NCI-H526 treated with DMSO at 0.1 percent for 48 hours (cell line): ENCODE data around the gene MRPL43.
"Not testable (repeated sequence)": the region's sequence is repeated elsewhere in the genome, so short reads cannot be mapped to it uniquely, and the experiment has no call there.

Experiments
- DNase-seq: peaks from one replicate; lab custom pipeline; 2025; lab: John Stamatoyannopoulos, UW

MRPL43 gene

GRCh38 chr10:100986952-100987684 lies at the start of gene MRPL43, which contains the start of gene TWNK:
Gene MRPL43 (minus strand): TSS chr10:100987497. CDS start chr10:100987443, 54 bp downstream.
Gene TWNK (plus strand): TSS chr10:100987543. CDS start chr10:100988211, 668 bp downstream.
- peak; percentile 18 for DNase-seq

DNA sequence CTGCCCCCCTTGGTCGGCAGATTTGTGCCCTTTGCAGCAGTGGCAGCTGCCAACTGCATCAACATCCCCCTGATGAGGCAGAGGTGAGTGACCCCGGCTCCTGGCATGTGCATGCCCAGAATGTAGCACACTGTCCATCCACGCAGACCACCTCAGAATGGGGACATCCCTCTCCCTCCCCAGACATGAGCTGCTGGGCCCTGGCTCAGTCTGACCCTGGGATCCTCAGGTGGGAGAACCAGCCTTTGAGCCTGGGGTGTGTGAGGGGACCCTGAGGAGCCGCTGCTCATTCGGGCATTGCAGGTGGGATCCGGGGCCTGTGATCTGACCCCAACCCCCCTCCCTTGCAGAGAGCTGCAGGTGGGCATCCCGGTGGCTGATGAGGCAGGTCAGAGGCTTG lies 49.4 kb upstream of the MRPL43 start:
- no peak for DNase-seq

DNA sequence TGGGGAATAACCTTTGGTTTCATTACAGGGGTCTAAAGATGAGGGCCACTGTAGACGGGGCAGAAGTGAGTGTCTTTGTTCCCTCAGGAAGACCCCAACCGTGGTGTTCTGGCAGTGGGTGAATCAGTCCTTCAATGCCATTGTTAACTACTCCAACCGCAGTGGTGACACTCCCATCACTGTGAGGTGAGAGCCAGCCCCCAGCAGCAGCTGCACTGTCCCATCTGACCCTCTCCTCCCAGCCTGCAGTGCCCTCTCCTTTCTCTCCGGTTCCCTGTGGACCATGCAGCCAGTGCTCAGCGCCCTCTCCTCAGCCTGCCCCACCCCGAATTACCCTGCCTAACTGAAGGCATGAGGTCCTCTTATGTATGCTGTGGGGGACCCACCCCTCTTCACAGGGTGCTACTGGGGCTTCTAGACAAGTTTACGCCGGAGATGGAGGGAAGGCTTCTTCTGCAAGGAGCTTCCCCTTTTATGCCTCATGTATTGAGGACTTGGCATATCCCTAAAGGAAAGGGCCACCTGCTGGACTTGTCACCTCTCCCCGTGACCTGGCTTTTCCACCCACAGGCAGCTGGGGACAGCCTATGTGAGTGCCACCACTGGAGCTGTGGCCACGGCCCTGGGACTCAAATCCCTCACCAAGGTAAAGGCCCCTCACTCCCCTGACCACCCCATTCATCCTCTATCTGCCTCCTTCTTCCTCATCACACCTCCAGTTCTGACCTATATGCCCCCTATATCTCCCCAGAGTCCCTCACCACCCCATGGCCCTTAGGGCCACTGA lies 48.8 kb upstream of the MRPL43 start:
- no peak for DNase-seq

DNA sequence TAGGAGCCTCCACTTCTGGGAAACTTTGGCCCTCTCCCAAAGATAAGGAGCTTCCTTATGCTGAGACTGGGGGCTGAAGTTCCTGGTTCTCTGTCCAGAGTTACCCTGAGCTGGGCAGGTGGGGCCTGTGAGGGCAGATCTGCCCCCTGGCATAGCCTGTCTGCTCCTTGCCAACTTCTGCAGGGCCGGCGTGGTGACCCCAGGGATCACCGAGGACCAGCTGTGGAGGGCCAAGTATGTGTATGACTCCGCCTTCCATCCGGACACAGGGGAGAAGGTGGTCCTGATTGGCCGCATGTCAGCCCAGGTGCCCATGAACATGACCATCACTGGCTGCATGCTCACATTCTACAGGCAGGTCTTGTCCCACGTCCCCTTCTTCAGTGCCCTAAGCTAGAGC lies 48.0 kb upstream of the MRPL43 start:
- DNase-seq, result no peak

DNA sequence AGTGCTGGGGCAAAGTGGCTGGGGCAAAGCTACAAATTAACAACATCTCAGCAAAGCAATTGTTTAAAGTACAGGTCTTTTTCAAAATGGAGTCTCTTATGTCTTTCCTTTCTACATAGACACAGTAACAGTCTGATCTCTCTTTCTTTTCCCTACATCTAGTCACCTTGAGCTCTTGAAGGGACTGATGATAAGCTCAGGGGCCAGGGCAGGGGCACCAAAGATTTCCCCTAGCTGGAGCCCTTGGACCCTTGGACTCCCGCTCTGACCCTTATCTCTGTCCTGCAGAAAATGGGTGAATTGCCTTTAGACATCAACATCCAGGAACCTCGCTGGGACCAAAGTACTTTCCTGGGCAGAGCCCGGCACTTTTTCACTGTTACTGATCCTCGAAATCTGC lies 47.1 kb upstream of the MRPL43 start:
- DNase-seq, result not testable (repeated sequence)

GRCh38 chr10:101033276-101033675 lies 46.0 kb upstream of the MRPL43 start:
- DNase-seq, result no peak

- no peak for DNase-seq
Observed at GRCh38 chr10:101032637-101033224, 45.4 kb upstream of the MRPL43 start.

DNA sequence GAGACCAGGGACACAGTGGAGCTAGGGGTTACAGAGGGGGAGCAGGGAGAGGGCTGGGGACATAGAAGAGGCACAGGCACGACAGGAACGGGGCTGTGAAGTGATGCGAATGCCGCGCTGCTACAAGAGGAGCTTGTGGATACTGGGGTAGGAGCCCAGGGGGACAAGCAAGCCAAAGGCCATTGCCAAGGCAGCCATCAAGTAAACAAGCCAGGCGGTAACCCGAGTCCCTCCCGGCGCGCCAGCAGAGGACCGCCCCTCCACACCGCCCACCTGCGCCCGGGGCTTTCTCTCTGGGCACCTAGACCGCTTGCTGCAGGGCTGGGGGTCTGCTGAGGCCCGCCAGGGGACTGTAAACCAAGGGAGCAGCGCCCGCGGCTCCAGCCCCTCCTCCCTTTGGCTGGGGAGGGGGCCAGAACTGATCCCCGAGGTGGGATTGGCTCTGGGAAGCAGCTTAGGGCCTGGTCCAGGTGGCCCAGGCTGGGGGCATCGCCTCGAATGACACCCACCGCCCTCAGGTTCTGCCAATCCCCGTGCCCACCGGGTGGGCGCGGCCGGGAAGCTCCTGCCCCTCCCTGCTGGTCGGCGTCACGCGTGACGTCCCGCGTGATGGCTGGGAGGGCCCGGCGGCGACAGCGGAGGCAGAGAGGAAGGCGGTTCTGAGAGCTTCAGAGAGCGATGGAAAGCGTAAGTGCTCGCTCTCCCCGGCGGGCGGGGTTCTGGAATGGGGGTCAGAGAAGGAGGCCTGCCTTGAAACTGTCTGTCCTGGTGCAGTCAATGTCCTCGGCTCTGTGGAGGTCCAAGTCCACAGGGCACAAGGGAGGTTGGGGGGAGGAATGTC lies 44.7 kb upstream of the MRPL43 start:
- peak; percentile 19 for DNase-seq

DNA sequence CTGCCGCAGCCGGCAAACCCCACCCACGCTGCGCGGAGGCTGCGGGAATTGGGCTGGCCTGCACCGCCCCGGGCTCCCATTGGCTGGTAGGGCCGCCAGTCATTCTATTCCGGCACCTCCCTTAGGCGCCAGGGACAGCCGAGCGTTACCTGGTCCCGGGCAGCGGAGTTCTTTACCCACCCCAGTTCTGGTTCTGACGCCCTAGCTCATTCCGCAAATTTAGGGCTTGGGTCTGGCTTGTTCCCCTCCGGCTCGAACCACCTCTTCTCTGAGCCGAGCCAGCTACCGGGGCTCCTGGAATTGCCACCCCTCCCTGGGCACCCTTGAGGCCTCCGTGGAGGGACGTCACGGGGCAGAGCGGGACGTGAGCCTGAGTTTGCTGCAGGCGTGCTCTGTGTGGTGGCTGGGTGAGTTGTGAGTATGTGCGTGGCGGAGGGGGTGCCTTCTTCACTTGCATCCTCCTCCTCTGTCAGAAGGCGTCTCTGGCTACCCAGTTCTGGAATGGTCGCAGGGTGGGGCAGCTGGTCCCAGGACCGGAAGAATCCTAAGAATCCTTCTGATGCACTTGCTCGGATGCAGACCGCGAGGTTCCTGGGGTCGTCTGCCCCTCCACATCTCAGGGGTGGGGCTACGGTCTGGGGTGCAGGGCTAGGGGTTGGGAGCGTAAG lies 44.0 kb upstream of the MRPL43 start, which contains the start of the genes PDZD7 and SFXN3:
Gene PDZD7 (minus strand): TSS at position 2 of the 668 bp plus-strand sequence. CDS start 910 bp downstream, outside the sequence.
Gene SFXN3 (plus strand): TSS at position 107 of the 668 bp plus-strand sequence. CDS start 3,461 bp downstream, outside the sequence.
- peak; percentile 66 for DNase-seq

DNA sequence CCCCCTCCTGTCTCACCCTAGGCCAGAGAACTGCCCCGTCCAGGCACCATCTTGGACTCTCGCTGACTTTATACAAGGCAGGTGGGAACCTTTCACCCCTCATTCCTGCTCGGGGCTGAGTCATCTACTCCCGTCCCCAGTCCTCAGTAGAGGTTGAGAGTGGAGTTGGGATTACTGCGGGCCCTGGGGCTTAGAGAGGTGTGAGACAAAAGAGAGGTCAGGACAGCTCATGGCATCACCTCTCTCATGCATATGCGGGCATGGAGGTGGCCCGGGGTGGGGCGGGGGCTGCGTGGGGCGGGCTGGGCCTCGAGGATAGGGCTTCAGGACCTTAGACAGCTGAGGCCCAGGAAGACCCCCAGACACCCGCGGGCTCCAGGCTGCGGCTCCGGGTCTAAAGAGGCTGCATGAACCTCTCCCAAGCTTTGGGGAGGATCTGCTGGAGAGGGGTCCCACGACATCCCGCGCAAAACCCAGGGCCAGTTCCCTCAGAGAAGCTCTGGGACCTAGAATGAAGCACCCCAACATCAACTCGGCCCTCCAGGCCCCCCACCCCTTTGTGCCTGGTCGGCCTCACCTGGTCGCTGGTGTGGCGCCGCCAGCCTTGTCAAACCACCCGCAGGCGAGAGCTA lies 43.3 kb upstream of the MRPL43 start:
- no peak for DNase-seq

DNA sequence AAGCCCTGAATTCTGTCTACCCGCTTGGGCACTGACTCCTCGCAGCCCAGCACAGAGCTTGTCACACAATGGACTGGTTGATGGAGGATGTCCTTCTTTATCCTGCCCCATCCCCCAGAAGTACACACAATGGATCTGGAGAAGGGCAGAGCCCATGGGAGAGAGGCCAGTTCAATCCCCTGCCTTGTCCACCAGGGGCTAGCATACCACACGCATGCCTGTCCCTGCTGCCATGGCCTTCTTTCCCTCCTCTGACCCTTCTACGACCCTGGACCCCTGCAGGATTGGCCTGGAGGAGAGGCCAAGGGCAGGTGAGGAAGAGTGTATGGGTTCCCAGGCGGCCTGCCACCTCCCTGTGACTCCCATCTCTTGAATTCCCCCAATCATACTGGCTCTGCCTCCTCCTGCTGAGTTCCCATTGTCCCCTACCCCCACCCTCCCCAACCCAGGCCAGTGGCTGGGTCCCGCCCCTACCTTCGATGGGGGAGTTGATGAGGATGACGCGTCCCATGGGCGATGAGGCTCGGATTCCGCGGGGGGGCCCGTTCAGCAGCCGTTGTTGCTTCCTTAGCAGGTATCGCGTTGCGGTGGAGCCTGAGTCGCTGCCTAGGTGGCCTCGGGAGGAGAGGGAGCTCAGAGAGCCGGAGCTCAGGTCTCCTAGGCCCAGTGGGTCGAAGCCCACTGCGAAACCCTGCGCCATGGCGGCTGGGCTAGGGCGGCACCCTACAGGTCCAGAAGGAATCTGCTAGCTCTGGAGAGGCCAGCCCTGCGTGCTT lies 42.4 kb upstream of the MRPL43 start:
- DNase-seq, result no peak

- no peak for DNase-seq
Observed at GRCh38 chr10:101028446-101029337, 41.4 kb upstream of the MRPL43 start.

DNA sequence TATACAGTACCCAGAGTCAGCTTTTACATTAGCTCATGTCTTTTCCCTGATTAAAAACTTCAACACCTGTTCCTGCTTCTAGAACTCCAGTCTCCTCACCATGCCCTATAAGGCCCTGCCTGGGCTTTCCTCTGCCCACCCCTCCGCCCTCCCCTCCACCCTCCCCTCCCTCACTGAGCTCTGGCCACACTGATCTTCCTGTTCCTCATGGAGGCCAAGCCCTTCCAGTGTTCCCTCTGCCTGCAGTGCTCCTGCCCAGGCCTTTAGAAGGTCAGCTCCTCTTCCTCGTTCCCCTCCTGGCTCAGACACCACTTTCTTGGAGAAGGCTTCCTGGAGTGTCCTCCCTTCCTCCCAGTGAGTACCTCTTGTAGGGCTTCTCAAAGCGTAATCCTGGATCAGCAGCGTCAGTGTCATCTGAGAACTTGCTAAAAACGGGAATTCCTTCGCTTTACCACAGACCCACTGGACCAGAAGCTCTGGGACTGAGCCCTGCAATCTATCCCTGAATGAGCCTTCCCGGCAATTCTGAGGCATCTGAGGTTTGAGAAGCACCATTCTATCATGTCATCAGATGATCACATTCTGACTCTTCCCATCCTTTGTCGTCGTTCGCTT lies 39.9 kb upstream of the MRPL43 start:
- DNase-seq, result no peak

DNA sequence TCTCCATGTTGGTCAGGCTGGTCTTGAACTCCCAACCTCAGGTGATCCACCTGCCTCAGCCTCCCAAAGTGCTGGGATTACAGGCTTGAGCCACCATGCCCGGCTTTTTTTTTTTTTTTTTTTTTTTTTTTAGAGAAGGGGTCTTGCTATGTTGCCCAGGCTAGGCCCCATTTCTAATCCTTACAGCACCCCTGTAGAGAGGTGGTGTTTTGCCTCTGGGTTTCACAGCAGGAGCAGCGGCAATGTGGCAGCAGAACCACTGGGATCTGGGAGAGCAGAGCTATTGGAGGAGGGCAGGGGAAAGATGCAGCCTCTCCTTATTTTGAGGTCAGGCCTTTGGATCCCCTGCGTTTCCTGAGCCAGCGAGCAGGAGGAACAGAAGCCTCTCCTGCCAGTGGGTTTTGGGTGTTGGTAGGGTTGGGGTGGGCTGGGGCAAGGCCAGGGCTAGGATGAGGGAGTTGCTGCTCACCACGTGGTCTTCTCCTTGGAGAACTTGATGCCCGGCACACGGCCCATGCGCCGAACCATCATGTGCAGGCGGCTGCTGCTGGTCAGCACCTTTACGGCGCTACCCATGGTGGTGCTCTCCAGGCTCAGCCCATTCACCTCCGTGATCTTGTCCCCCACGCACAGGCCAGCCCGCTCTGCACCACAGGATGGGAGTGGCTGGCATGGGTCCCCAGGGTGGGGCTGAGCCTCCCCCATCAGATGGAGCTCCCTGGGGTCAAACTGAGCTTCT lies 35.8 kb upstream of the MRPL43 start:
- no peak for DNase-seq

DNA sequence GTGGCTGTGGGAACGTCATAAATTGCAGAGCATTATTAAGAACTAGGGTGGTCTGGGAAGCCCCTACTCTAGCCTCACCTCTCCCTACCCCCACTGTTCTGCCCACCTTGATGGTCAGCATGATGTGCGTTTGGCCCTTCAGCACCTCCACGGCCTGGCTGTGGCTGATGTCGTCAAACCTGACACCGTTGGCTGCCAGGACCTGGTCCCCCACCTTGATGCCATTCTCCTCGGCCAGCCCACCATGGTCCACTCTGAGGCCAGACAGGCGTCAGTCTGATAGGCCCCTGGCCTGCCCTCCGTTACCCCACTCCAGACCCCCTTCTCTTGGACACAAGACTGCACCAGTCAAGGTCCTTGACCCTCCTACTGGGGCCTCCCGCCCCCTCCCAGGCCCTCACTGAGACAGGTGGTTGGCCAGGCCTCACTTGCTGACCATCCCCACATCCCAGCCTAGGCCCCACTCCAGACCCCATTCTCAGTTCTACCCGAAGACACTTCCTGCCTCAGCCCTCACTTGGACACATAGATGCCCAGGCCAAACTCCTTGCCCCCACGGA lies 34.5 kb upstream of the MRPL43 start:
- no peak for DNase-seq

GRCh38 chr10:101021239-101021638 lies 33.9 kb upstream of the MRPL43 start:
- DNase-seq, result no peak

DNA sequence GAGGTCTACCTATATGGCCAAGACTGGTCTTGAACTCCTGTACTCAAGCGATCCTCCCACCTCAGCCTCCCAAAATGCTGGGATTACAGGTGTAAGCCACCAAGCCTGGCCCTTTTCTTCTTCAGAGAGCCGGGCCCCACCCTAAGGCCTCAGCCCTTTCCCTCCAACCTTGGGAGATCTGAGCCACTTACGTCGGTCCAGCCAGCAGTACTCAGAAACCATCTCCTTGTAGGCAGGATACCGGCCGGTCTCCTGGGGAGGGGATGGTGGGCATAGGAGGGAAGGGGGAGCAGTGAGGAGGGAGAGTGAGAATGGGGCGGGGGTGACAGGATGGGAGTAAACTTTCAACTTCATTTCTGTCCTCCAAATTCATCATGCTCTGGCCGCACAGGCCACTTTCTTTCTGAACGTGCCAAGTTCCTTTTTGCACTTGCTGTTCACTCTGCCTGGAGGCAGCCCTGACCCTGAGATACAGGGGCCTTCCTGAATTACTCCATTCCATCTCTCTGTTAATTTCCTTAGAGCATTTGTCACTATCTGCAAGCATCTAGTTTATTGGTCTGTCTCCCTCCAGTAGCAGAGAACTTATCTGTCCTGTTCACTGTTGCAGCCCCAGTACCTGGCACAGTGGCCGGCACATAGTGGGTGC lies 33.3 kb upstream of the MRPL43 start:
- no peak for DNase-seq
